ENCODE measurements around the gene C11orf98. TPM values are rescaled to one million over a fixed set of nuclear protein-coding genes. Genes with fewer than 3 reads are reported as not detected.
"Not testable (repeated sequence)": the region's sequence is repeated elsewhere in the genome, so short reads cannot be mapped to it uniquely, and the experiment has no call there.

Gene C11orf98
- total RNA-seq, 1 experiment from 2014 or later, result 81.2 TPM

- no peaks in the 10 kb centered on the region for H3K9me3 Mint-ChIP-seq (ENCODE audit: unreplicated experiment)
- intact Hi-C loops (cut with micrococcal nuclease), result loop anchor here (1.0 to 2.0 kb wide), 3 partner anchors 14 to 299 kb away; partner anchors contain the start of genes EML3 and ROM1
- CTCF ChIA-PET, result interaction anchor here (0.5 to 7.6 kb wide), 18 partner anchors 9 to 604 kb away, joined by 3 to 72 read pairs (median 4); partner anchors contain the start of genes BSCL2, C11orf98 and GNG3
- POLR2A ChIA-PET, result interaction anchor here (0.7 to 2.0 kb wide), 7 partner anchors 11 to 42 kb away, joined by 3 to 8 read pairs (median 6); partner anchors contain the start of genes C11orf98, CSKMT, INTS5 and UBXN1
- H3K4me3 Mint-ChIP-seq (ENCODE audit: unreplicated experiment), result no peak overlapping the region
- H3K4me1 Mint-ChIP-seq (ENCODE audit: insufficient read depth, unreplicated experiment), result peaks cover 6% of the 10 kb centered on the region
- no peak overlapping the region for H3K27ac Mint-ChIP-seq (ENCODE audit: low read depth, unreplicated experiment)
- no peaks in the 10 kb centered on the region for H3K27me3 Mint-ChIP-seq (ENCODE audit: insufficient read depth, unreplicated experiment)
- peak; percentile 80 for TF ChIP-seq CTCF (IDR thresholded peaks at IDR 0.05; ENCODE audit: unreplicated experiment)
- BruUV-seq (replicated peaks), result no TSS peak
- peaks cover 63% of the 10 kb centered on the region for H3K36me3 Mint-ChIP-seq (ENCODE audit: insufficient read depth, unreplicated experiment)
- peak; percentile 86 for DNase-seq (ENCODE audit: unreplicated experiment)
Measured at GRCh38 chr11:62694455-62695167, 29.6 kb upstream of the C11orf98 start.

DNA sequence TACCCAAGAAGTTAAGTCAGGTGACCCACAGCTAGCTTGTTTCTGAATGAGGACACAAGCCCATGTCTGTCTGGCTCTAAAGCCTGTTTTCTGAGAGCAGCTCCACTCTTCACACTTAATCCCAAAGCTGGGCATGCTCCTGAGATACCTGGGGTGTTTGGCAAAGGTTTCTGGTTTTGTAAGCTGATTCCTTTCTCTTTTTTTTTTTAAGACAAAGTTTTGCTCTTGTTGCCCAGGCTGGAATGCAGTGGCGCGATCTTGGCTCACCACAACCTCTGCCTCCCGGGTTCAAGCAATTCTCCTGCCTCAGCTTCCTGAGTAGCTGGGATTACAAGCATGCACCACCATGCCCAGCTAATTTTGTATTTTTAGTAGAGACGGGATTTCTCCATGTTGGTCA is 28.6 kb upstream of the C11orf98 start:
- H3K4me3 Mint-ChIP-seq (ENCODE audit: unreplicated experiment); H3K27me3 Mint-ChIP-seq (ENCODE audit: insufficient read depth, unreplicated experiment); DNase-seq (ENCODE audit: unreplicated experiment); H3K9me3 Mint-ChIP-seq (ENCODE audit: unreplicated experiment); H3K27ac Mint-ChIP-seq (ENCODE audit: low read depth, unreplicated experiment); BruUV-seq (replicated peaks): not testable (repeated sequence)
- ChIA-PET CTCF (interaction anchor here (0.6 to 7.6 kb wide), 17 partner anchors 9 to 316 kb away, joined by 3 to 72 read pairs (median 4); partner anchors contain the start of genes BSCL2 and GNG3), POLR2A (interaction anchor here (0.7 to 2.6 kb wide), 7 partner anchors 12 to 147 kb away, joined by 3 to 7 read pairs (median 4); partner anchors contain the start of genes C11orf98, CSKMT, INTS5 and UQCC3)
- Mint-ChIP-seq H3K4me1 (ENCODE audit: insufficient read depth, unreplicated experiment) (peaks cover 15% of the 10 kb centered on the region), H3K36me3 (ENCODE audit: insufficient read depth, unreplicated experiment) (peaks cover 69% of the 10 kb centered on the region)
- intact Hi-C loops (cut with micrococcal nuclease), result loop anchor here (1.0 to 2.0 kb wide), 3 partner anchors 13 to 298 kb away; partner anchors contain the start of genes EML3 and ROM1

GRCh38 chr11:62689421-62690183 is 24.6 kb upstream of the C11orf98 start, which contains the start of gene LRRN4CL:
TSS of gene LRRN4CL (minus strand) at chr11:62689530. CDS start at chr11:62688508, 1,022 bp downstream.
- no peaks in the 10 kb centered on the region for H3K9me3 Mint-ChIP-seq (ENCODE audit: unreplicated experiment)
- no peaks in the 10 kb centered on the region for H3K27me3 Mint-ChIP-seq (ENCODE audit: insufficient read depth, unreplicated experiment)
- ChIA-PET CTCF (interaction anchor here (0.5 to 7.6 kb wide), 7 partner anchors 9 to 295 kb away, joined by 3 to 72 read pairs (median 3); no protein-coding TSS in a partner anchor), POLR2A (interaction anchor here (0.6 to 2.3 kb wide), 14 partner anchors 9 to 152 kb away, joined by 3 to 15 read pairs (median 6); partner anchors contain the start of genes C11orf98, CSKMT, HNRNPUL2 and INTS5)
- H3K27ac Mint-ChIP-seq (ENCODE audit: low read depth, unreplicated experiment), result peak within 1 kb of the TSS; percentile 86
- TF ChIP-seq CTCF (IDR thresholded peaks at IDR 0.05; ENCODE audit: unreplicated experiment), result no peak
- peaks cover 47% of the 10 kb centered on the region for H3K36me3 Mint-ChIP-seq (ENCODE audit: insufficient read depth, unreplicated experiment)
- no TSS peak for BruUV-seq (replicated peaks)
- peak; percentile 83 for DNase-seq (ENCODE audit: unreplicated experiment)
- intact Hi-C loops (cut with micrococcal nuclease), result no loop called here
- H3K4me3 Mint-ChIP-seq (ENCODE audit: unreplicated experiment), result no peak within 1 kb of the TSS
- peaks cover 19% of the 10 kb centered on the region for H3K4me1 Mint-ChIP-seq (ENCODE audit: insufficient read depth, unreplicated experiment)

DNA sequence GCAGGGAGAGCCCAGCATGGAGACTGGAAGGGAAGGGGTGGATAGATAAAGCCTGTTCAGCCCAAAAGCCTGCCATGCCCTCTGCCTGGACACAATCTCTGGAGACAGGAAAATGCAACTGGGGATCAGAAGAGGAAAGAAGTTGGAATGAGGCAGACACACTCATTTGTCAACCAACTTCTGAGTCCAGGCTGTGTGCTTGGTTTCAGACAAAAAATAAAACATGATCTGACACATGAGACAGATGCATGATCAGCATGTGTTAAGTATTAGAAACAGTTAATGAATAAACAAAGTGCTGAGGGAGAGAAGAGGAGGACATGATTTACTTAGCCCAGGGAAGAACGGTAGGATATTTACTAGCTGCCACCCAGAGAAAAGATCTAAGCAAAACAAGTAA is 23.5 kb upstream of the C11orf98 start:
- Mint-ChIP-seq H3K4me1 (ENCODE audit: insufficient read depth, unreplicated experiment) (peaks cover 19% of the 10 kb centered on the region), H3K27ac (ENCODE audit: low read depth, unreplicated experiment) (no peak overlapping the region), H3K27me3 (ENCODE audit: insufficient read depth, unreplicated experiment) (no peaks in the 10 kb centered on the region), H3K9me3 (ENCODE audit: unreplicated experiment) (no peaks in the 10 kb centered on the region), H3K4me3 (ENCODE audit: unreplicated experiment) (no peak overlapping the region), H3K36me3 (ENCODE audit: insufficient read depth, unreplicated experiment) (peaks cover 45% of the 10 kb centered on the region)
- no TSS peak for BruUV-seq (replicated peaks)
- TF ChIP-seq CTCF (IDR thresholded peaks at IDR 0.05; ENCODE audit: unreplicated experiment), result no peak
- CTCF ChIA-PET, result interaction anchor here (0.5 to 2.7 kb wide), 2 partner anchors 294 to 802 kb away, joined by 3 to 10 read pairs; no protein-coding TSS in a partner anchor
- DNase-seq (ENCODE audit: unreplicated experiment), result no peak
- intact Hi-C loops (cut with micrococcal nuclease), result no loop called here
- POLR2A ChIA-PET, result interaction anchor here (0.6 to 2.3 kb wide), 8 partner anchors 9 to 710 kb away, joined by 3 to 12 read pairs (median 7); partner anchors contain the start of genes HNRNPUL2, INTS5, TAF6L and TTC9C

All from MCF 10A (cell line).